Fibroblast of pulmonary artery (primary cell): Measurements from ENCODE around the gene C2orf76.

Experiments used
- DNase-seq: peaks from one replicate; pipeline ENCODE4 v3.0.0-alpha.2; 2010; ENCODE audit warnings: low read depth
- H3K4me3 ChIP-seq: replicated peaks from 2 replicates; pipeline ENCODE4 v1.5.1; 2011; ENCODE audit warnings: low read depth, mild to moderate bottlenecking, control low read depth, low read length, moderate library complexity
- TF ChIP-seq, protein P1 (sequence below): IDR thresholded peaks from 2 replicates; pipeline ENCODE4 v1.5.1; 2011; ENCODE audit warnings: mild to moderate bottlenecking, control low read depth, low read length, inconsistent platforms; ENCODE audit errors: missing control alignments

Gene C2orf76

DNA sequence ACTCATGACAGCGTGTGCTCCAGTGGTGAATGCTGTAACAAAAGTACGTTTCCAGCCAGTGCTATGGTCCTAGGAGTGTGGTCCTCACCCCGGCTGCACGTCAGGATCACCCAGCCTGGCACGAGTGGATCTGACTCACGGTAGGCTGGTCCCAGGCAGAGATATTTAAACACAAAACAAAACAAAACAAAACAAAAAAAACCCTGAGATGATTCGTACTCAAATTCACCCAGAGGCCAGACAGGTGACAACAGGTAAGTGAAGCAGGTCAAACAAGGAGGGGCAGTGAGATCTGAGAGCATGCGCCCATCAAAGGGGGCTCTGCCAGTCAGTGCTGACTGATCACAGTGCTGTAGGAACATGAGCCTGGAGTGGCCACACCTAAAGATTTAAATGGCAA, 43.2 kb downstream of the C2orf76 start:
- TF ChIP-seq, protein P1, sequence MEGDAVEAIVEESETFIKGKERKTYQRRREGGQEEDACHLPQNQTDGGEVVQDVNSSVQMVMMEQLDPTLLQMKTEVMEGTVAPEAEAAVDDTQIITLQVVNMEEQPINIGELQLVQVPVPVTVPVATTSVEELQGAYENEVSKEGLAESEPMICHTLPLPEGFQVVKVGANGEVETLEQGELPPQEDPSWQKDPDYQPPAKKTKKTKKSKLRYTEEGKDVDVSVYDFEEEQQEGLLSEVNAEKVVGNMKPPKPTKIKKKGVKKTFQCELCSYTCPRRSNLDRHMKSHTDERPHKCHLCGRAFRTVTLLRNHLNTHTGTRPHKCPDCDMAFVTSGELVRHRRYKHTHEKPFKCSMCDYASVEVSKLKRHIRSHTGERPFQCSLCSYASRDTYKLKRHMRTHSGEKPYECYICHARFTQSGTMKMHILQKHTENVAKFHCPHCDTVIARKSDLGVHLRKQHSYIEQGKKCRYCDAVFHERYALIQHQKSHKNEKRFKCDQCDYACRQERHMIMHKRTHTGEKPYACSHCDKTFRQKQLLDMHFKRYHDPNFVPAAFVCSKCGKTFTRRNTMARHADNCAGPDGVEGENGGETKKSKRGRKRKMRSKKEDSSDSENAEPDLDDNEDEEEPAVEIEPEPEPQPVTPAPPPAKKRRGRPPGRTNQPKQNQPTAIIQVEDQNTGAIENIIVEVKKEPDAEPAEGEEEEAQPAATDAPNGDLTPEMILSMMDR = no peak
- H3K4me3 ChIP-seq = no peak overlapping the region
- no peak for DNase-seq

DNA sequence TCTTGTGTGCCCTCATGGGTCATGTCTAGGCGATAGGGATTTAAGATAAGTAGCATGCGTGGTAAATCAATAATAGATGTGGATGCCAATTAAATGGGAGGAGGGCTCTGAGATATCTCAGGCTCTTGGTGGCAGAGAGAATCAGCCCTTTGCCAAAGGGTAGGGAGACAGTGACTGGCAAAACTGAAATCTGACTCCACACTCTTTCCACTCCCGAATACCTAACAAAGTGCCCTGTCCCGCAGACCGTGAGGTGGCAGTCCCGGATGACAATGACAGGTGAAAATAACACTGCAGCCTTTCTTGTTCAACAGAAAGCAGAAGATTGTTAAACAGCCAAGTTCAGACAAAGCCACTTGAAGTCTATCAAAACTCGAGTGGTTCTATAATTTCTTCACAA, 47.0 kb downstream of the C2orf76 start:
- H3K4me3 ChIP-seq = no peak overlapping the region
- TF ChIP-seq, protein P1 = no peak
- no peak for DNase-seq

DNA sequence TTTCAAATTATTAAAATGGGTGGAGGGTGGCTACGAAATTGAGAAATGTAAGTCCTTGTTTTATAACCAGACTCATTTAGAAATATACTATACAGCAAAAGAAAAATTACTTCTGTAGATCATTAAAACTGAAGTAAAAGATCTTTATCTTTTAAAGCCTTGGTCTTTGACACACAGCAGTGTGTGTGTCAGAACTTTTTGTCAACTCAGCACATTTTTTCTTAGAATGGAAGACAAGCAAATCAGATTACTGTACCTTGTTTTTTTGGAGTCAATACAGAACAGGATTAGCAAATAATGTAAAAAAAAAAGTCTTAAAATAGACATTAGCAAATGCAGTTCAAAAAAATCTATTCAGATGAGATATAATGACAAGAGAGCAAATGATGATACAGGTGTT, 49.1 kb downstream of the C2orf76 start:
- no peak for DNase-seq
- no peak overlapping the region for H3K4me3 ChIP-seq
- TF ChIP-seq, protein P1 = no peak

DNA sequence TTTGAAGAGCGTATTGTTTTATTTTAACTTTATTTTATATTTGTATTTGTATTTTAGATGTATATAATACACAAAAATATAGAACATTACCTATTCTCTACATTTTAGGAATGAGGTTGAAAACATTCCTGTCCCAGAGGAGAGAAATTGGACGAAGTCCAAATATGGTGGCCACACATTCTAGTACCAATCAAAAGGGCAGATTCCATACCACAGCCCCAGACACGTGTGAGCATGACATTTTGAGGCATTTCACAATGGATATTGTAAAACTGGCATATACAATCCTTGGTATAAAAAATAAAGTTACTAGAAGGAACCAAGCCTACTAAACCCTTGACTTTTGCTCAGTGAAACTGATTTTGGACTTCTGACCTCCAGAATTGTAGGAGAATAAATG, 50.6 kb downstream of the C2orf76 start:
- peak; percentile 24 for DNase-seq
- TF ChIP-seq, protein P1 = no peak
- no peak overlapping the region for H3K4me3 ChIP-seq

DNA sequence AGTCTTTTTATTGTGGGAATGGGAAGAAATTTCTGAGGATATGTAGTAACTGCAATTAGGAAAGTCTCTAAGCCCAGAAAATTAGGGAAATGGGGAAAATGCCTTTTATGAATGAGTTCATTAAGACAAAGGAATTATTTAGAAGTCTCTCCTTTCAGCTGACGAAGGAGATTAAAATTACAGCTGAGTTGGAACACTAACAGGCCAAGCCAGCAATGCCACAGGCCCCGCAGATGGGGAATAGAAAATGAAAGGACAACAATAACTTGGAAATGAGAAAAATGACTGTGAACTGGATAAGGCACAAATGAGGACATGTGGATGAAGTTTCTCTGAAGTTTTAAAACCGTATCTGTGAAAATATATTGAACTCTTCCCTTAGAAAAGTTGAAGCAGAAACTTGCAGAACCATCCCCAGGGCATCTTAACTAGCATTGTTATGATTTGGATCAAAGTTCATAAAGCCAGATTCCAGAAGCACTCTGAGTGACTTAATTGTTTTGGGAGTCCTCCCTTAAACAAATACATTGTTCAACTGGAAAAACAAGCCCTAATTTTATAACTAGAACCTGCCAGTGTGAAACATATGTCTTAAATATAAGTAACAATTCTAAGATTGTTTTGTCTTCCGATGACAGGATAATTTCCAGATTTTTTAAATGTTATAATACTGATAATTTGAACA, 51.3 kb downstream of the C2orf76 start:
- no peak overlapping the region for H3K4me3 ChIP-seq
- TF ChIP-seq, protein P1 = no peak
- no peak for DNase-seq

DNA sequence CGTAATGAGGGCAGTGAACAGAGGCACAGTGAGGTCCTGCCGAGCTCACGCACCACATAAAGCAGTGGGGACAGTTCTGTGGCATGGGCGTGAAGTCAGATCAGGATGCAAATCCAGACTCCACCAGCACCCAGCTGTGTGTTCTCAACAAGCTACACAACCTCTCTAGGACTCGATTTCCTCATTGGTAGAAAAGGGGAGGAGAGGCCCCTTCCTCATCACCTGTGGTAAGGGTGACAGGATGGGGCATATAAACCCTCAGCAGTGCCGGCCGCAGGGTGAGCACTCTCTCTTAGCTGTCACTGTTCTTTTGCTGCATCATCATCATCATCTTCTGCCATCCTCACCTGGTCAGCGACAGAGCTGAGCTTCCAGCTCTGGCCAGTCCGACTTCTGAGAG, 54.8 kb downstream of the C2orf76 start:
- H3K4me3 ChIP-seq = no peak overlapping the region
- DNase-seq = no peak
- TF ChIP-seq, protein P1 = no peak

DNA sequence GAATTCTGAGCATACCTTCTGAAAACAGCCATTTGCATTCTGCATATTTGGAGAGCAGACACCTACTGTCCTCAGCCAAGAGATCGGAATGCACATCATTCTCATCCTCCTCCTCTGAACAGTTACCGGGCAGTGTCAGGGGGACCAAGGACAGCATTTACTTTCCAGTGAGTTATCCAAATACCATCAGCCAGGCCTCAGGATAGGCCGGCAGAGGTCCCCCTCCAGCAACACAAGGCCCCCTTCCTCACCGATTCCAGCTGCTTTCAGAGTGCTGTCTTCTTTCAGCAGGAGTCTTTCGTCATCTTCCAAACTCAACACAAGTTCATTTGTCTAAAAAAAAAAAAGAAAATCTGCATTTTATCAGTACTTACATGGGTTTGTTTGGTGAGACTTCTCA, 55.3 kb downstream of the C2orf76 start:
- no peak overlapping the region for H3K4me3 ChIP-seq
- TF ChIP-seq, protein P1 = no peak
- DNase-seq = no peak
